HG03432 (cell line): ENCODE results near the gene SLC16A1.
"Not testable (repeated sequence)": the region's sequence is repeated elsewhere in the genome, so short reads cannot be mapped to it uniquely, and the experiment has no call there.

Experiments used
- ATAC-seq: cut with Tn5 transposase; IDR thresholded peaks from one replicate; pipeline ENCODE4 v1.9.1; 2021; ENCODE audit warnings: mild to moderate bottlenecking, moderate library complexity; ENCODE audit not compliant: unreplicated experiment

Gene SLC16A1

GRCh38 chr1:112926858-112927257, 29.1 kb downstream of the SLC16A1 start:
- no peak for ATAC-seq

- no peak for ATAC-seq
Observed at GRCh38 chr1:112925015-112925414, 31.0 kb downstream of the SLC16A1 start.

GRCh38 chr1:112923959-112924349, 32.0 kb downstream of the SLC16A1 start:
- no peak for ATAC-seq

GRCh38 chr1:112923234-112923958, 32.6 kb downstream of the SLC16A1 start:
- no peak for ATAC-seq

GRCh38 chr1:112911506-112912220, 44.3 kb downstream of the SLC16A1 start:
- ATAC-seq, result no peak

GRCh38 chr1:112909847-112910246, 46.1 kb downstream of the SLC16A1 start:
- no peak for ATAC-seq

GRCh38 chr1:112906150-112906698, 49.8 kb downstream of the SLC16A1 start:
- no peak for ATAC-seq

- ATAC-seq, result no peak
Observed at GRCh38 chr1:112905395-112906149, 50.4 kb downstream of the SLC16A1 start.

GRCh38 chr1:112904831-112905261, 51.1 kb downstream of the SLC16A1 start:
- ATAC-seq, result no peak

GRCh38 chr1:112904071-112904830, 51.7 kb downstream of the SLC16A1 start:
- no peak for ATAC-seq

- no peak for ATAC-seq
Observed at GRCh38 chr1:112902221-112902620, 53.8 kb downstream of the SLC16A1 start.

- ATAC-seq, result no peak
Observed at GRCh38 chr1:112901387-112901786, 54.6 kb downstream of the SLC16A1 start.

GRCh38 chr1:112896783-112897182, 59.2 kb downstream of the SLC16A1 start:
- no peak for ATAC-seq

GRCh38 chr1:112894561-112895011, 61.4 kb downstream of the SLC16A1 start:
- no peak for ATAC-seq

GRCh38 chr1:112894010-112894292, 62.0 kb downstream of the SLC16A1 start:
- ATAC-seq, result no peak

GRCh38 chr1:112893288-112894009, 62.5 kb downstream of the SLC16A1 start:
- no peak for ATAC-seq

GRCh38 chr1:112889906-112890305, 66.1 kb downstream of the SLC16A1 start:
- not testable (repeated sequence) for ATAC-seq

- no peak for ATAC-seq
Observed at GRCh38 chr1:112889052-112889768, 66.8 kb downstream of the SLC16A1 start.

- no peak for ATAC-seq
Observed at GRCh38 chr1:112888630-112889029, 67.4 kb downstream of the SLC16A1 start.
